Muscle of leg (tissue), 11 donors: Measurements from ENCODE around the gene CUEDC1. TPM values are rescaled to one million over a fixed set of nuclear protein-coding genes. Genes with fewer than 3 reads are reported as not detected.

Source experiments
- DNase-seq: peaks from one replicate; pipeline ENCODE4 v3.0.0; 2013
- H3K27ac ChIP-seq: one replicate; pipeline ENCODE4 v1.5.1; 2013; ENCODE audit warnings: mild to moderate bottlenecking, low read length, control low read depth
- H3K27me3 ChIP-seq: one replicate; pipeline ENCODE4 v1.6.1; 2013; ENCODE audit warnings: low read length; ENCODE audit not compliant: control insufficient read depth, insufficient read depth
- H3K36me3 ChIP-seq: one replicate; pipeline ENCODE4 v1.6.1; 2013; ENCODE audit warnings: low read length; ENCODE audit not compliant: control insufficient read depth, insufficient read depth
- H3K4me1 ChIP-seq: one replicate; pipeline ENCODE4 v1.6.1; 2013; ENCODE audit warnings: low read length; ENCODE audit not compliant: control insufficient read depth, insufficient read depth
- H3K4me3 ChIP-seq: one replicate; pipeline ENCODE4 v1.5.1; 2013; ENCODE audit warnings: low read length, control low read depth
- H3K9me3 ChIP-seq: replicated peaks from 2 replicates; pipeline ENCODE4 v1.6.1; 2013; ENCODE audit warnings: low read depth, low read length; ENCODE audit not compliant: control insufficient read depth
- WGBS: methylation state at CpG from one replicate; pipeline ENCODE4 v1.1.5; 2013; ENCODE audit warnings: missing lambda C conversion rate; ENCODE audit not compliant: insufficient coverage; 5-methylcytosine and 5-hydroxymethylcytosine counted together
- polyA plus RNA-seq, 8 donors: library from polyadenylated mRNA; unstranded; fragments of 120-200 nt; gene quantifications; one replicate each; pipeline versions ENCODE4 v1.2.1 to v1.2.3, GENCODE V29; 2013; ENCODE audit warnings: inconsistent platforms in 1 of 8, low replicate concordance in 1 of 8; ENCODE audit not compliant: insufficient read length in 8 of 8, insufficient read depth in 1 of 8
- total RNA-seq: library from RNA; stranded (reverse); fragments of 120-200 nt; gene quantifications from one replicate; pipeline ENCODE4 v1.2.4, GENCODE V29; 2013

The CUEDC1 gene
- total and polyA plus RNA-seq, 9 donors, result 13.2 to 59.3 (median 51.8) TPM

- no peaks in the 10 kb centered on the region for H3K27me3 ChIP-seq
- peaks cover 67% of the 10 kb centered on the region for H3K36me3 ChIP-seq
- H3K4me1 ChIP-seq, result peaks cover 85% of the 10 kb centered on the region
- 3% methylated on average over 17 of the region's 33 CpGs for WGBS
- H3K27ac ChIP-seq, result peak overlapping the region; percentile 99
- H3K4me3 ChIP-seq, result peak overlapping the region; percentile 18
- H3K9me3 ChIP-seq, result no peaks in the 10 kb centered on the region
- DNase-seq, result peak; percentile 98
Observed at GRCh38 chr17:57874434-57875289, 80.5 kb downstream of the CUEDC1 start.

DNA sequence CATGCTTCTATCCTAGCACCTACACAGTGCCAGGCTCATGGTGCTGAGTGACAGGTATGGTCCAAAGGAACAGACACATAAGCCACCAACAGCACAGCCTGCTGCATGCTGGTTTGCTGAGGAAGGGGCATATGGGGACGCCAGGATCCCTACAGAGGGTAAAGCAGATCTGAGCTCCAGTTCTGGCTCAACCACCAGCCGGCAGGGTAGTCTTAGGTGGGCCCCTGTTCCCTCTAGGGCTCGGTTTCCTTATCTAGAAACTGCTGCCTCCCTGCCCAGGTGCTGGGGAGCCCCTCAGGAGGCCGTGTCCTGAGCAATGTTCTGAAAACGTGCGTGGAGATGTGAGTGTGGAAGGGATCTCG, 81.2 kb downstream of the CUEDC1 start:
- DNase-seq, result no peak
- WGBS, result 34% methylated on average over 2 of the region's 7 CpGs
- H3K4me3 ChIP-seq, result no peak overlapping the region
- H3K36me3 ChIP-seq, result peaks cover 68% of the 10 kb centered on the region
- H3K9me3 ChIP-seq, result no peaks in the 10 kb centered on the region
- H3K4me1 ChIP-seq, result peaks cover 85% of the 10 kb centered on the region
- H3K27ac ChIP-seq, result peak overlapping the region; percentile 99
- H3K27me3 ChIP-seq, result no peaks in the 10 kb centered on the region

GRCh38 chr17:57873261-57874057, 81.8 kb downstream of the CUEDC1 start:
- no peaks in the 10 kb centered on the region for H3K27me3 ChIP-seq
- 83% methylated on average over 9 of the region's 16 CpGs for WGBS
- H3K36me3 ChIP-seq, result peaks cover 65% of the 10 kb centered on the region
- H3K27ac ChIP-seq, result peak overlapping the region; percentile 99
- H3K4me1 ChIP-seq, result peaks cover 87% of the 10 kb centered on the region
- DNase-seq, result no peak
- H3K4me3 ChIP-seq, result no peak overlapping the region
- H3K9me3 ChIP-seq, result no peaks in the 10 kb centered on the region

DNA sequence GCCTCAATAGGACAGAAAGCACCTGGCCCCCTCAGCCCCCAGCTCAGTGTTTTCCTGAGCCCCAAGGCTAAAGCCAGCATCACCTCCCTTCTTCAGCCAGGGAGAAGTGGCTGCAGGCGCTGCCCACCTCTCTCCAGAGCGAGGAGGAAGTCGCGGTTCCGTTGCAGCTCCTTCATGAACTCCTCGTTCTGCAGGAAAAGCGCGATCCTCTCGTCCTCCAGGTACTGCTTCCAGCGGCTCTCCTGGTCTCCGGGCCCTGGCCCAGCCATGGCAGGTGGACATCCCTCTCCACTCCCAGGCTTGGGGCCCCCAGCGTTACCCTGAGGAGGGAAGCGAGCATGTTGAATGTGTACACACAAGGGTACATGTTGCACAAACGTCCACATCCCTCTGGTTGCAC, 82.7 kb downstream of the CUEDC1 start:
- DNase-seq, result no peak
- H3K27me3 ChIP-seq, result no peaks in the 10 kb centered on the region
- WGBS, result 72% methylated on average over 11 of the region's 14 CpGs
- H3K4me1 ChIP-seq, result peaks cover 88% of the 10 kb centered on the region
- H3K27ac ChIP-seq, result no peak overlapping the region
- H3K36me3 ChIP-seq, result peaks cover 61% of the 10 kb centered on the region
- no peaks in the 10 kb centered on the region for H3K9me3 ChIP-seq
- H3K4me3 ChIP-seq, result no peak overlapping the region

DNA sequence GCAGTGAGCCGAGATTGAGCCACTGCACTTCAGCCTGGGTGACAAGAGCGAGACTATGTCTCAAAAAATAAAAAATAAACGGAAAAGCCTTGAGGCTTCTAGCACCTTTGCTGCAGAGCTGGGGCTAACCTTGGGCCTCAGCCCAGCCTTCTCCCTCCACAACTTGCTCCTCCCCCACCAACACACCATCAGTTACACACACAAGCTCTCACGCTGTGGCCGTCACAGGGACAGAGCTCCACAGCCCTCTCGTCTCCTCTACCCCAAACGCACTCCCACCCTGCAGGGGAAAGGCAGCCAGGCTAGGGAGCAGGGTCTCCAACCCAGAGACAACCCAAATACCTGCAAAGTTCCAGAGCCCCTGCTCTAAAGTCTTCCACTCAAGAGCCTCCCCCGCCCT, 83.3 kb downstream of the CUEDC1 start:
- Histone ChIP-seq H3K4me1 (peaks cover 87% of the 10 kb centered on the region), H3K9me3 (no peaks in the 10 kb centered on the region), H3K4me3 (no peak overlapping the region), H3K27ac (no peak overlapping the region), H3K27me3 (no peaks in the 10 kb centered on the region), H3K36me3 (peaks cover 62% of the 10 kb centered on the region)
- 74% methylated on average over 4 of the region's 8 CpGs for WGBS
- no peak for DNase-seq

DNA sequence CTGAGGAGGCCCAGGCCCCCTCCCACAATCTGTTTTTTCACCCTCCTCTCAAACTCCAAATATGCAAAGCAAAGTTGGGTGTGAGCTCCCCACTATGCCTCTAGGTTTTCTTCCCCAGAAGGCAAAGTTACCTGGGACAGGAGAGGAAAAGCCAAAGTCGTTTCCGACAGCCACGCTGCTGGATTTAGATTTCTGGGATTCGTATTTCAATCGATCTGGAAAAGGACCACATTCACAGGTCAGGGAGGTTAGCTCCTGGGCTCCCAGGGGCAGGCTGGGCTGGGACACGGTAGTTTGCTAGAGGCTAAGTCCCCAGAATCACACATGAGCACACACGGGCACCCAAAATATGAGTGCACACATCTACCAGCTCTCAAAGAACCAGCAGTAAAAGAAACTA, 84.1 kb downstream of the CUEDC1 start:
- no peak for DNase-seq
- WGBS, result 47% methylated on average over 5 of the region's 7 CpGs
- Histone ChIP-seq H3K36me3 (peaks cover 63% of the 10 kb centered on the region), H3K4me3 (no peak overlapping the region), H3K4me1 (peaks cover 80% of the 10 kb centered on the region), H3K9me3 (no peaks in the 10 kb centered on the region), H3K27ac (no peak overlapping the region), H3K27me3 (no peaks in the 10 kb centered on the region)

- H3K36me3 ChIP-seq, result peaks cover 68% of the 10 kb centered on the region
- no peaks in the 10 kb centered on the region for H3K9me3 ChIP-seq
- no peaks in the 10 kb centered on the region for H3K27me3 ChIP-seq
- no peak overlapping the region for H3K4me3 ChIP-seq
- peak overlapping the region; percentile 20 for H3K27ac ChIP-seq
- DNase-seq, result no peak
- peaks cover 71% of the 10 kb centered on the region for H3K4me1 ChIP-seq
Observed at GRCh38 chr17:57870283-57870635, 85.0 kb downstream of the CUEDC1 start.

DNA sequence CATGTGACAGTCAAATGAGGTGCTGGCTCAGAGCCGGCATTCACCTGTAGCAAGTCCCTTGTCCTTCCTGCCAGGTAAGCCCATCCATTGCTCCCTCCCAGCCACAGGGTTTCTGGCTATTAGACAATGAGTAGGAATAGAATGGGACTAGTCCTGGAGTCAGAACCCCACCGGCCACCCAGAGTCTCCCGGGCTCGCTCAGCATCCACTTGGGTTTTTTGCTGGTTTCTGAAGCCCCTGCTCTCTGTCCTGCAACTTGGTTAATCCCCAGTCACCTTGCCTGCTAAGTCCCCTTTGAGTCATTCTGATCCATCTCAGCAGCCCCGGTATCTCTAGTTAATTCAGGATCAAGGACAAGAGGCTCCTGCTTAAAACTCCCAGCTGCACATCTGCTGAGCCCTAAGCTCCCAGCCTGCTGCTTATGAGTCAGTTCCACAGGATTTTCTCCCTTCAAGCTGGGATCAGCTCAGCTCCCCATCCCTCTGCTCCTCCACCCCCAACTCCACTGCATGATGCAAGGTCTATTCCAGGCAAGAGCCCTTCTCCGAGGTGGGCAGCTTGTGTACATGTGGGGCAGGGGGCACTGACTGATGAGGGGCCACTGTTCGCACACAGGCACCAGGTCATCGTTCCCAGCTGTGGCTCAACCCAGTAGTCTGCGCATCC, 85.5 kb downstream of the CUEDC1 start:
- Histone ChIP-seq H3K4me3 (no peak overlapping the region), H3K27me3 (no peaks in the 10 kb centered on the region), H3K27ac (peak overlapping the region; percentile 84), H3K9me3 (no peaks in the 10 kb centered on the region), H3K36me3 (peaks cover 73% of the 10 kb centered on the region), H3K4me1 (peaks cover 66% of the 10 kb centered on the region)
- no peak for DNase-seq
- WGBS, result 68% methylated on average over 8 of the region's 9 CpGs

DNA sequence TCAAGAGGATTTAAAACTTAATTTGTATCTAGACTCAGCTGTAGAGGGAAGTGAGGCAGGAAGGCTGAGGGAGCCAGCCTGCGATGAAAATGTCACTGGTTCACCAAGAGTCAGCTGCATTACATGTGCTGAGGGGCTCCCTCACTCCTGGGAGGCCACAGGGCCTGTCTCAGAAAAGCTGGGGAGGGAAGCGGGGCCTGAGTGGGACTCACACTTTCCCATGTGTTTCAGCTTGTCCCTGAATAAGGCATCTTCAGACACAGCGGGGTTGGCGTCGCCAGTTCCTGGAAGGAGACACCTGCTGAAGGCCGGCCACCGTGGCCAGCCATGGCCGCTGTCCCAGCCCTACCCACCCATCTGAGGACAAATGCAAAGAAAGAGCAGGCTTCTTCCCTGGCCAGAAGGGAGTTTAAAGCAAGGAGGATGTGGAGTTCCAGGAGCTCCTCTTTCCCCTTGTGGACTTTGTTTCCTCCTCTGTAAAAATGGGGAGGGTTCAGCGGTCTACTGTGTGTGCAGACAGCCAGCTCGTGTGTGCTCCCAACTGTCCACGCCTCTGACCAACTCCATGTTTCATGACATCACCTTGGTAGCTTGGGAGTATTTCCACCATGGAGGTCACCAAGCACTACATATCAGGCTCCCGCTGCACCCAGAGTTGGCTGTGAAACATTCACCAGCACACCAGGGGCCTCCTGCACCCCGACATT, 86.1 kb downstream of the CUEDC1 start:
- 53% methylated on average over 10 of the region's 13 CpGs for WGBS
- Histone ChIP-seq H3K4me1 (peaks cover 64% of the 10 kb centered on the region), H3K4me3 (no peak overlapping the region), H3K9me3 (no peaks in the 10 kb centered on the region), H3K27me3 (no peaks in the 10 kb centered on the region), H3K36me3 (peaks cover 80% of the 10 kb centered on the region), H3K27ac (peak overlapping the region; percentile 84)
- no peak for DNase-seq
